ENCODE measurements around the gene GPR158.

Gene GPR158

GRCh38 chr10:25257646-25258045, 82.8 kb downstream of the GPR158 start:
- H3K4me3 ChIP-seq (ENCODE audit: insufficient read depth, low read depth, low read length): no peak overlapping the region
- WGBS, 2 experiments: 94% methylated on average over 4 to 5 of the region's 5 CpGs

GRCh38 chr10:25261110-25261509, 86.3 kb downstream of the GPR158 start:
- no peaks in the 10 kb centered on the region for H3K4me1 ChIP-seq (ENCODE audit: control insufficient read depth, insufficient read depth, low read length)
- WGBS, 2 experiments: 91 to 92% methylated on average over 2 of the region's 2 CpGs
- H3K4me3 ChIP-seq (ENCODE audit: insufficient read depth, low read depth, low read length): no peak overlapping the region
- H3K9me3 ChIP-seq (ENCODE audit: control insufficient read depth, low read length): no peaks in the 10 kb centered on the region
- H3K27ac ChIP-seq (ENCODE audit: insufficient read depth, low read depth, low read length, poor library complexity, severe bottlenecking): no peak overlapping the region
- no peaks in the 10 kb centered on the region for H3K27me3 ChIP-seq (ENCODE audit: control insufficient read depth, insufficient read depth, low read length, poor library complexity, severe bottlenecking)
- no peaks in the 10 kb centered on the region for H3K36me3 ChIP-seq (ENCODE audit: control insufficient read depth, insufficient read depth, low read length)

More at GRCh38 chr10:25257646-25258045, 82.8 kb downstream of the GPR158 start:
- no peaks in the 10 kb centered on the region for H3K4me1 ChIP-seq (ENCODE audit: control insufficient read depth, insufficient read depth, low read length)
- no peaks in the 10 kb centered on the region for H3K36me3 ChIP-seq (ENCODE audit: control insufficient read depth, insufficient read depth, low read length)
- H3K27me3 ChIP-seq (ENCODE audit: control insufficient read depth, insufficient read depth, low read length, poor library complexity, severe bottlenecking): no peaks in the 10 kb centered on the region
- no peaks in the 10 kb centered on the region for H3K9me3 ChIP-seq (ENCODE audit: control insufficient read depth, low read length)
- no peak overlapping the region for H3K27ac ChIP-seq (ENCODE audit: insufficient read depth, low read depth, low read length, poor library complexity, severe bottlenecking)

DNA sequence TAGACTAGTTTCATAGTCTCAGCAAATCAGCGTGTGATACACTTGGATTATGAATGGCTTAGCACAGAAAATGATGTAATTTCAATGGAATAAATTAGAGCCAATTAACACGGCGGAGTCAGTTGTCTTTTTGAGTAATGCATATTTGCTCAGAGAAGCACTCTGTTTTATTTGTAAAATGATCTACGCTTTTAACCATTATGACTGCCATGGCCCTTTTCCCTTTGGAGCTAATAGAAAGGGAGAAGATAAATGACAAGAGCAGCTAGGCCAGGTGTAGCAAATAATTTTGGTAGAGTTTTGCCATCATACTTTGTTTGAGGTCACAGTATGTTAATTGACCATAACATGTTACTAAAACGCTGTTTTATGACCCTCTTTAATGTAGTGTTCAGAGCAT, 86.8 kb downstream of the GPR158 start:
- no peaks in the 10 kb centered on the region for H3K9me3 ChIP-seq (ENCODE audit: control insufficient read depth, low read length)
- no peaks in the 10 kb centered on the region for H3K27me3 ChIP-seq (ENCODE audit: control insufficient read depth, insufficient read depth, low read length, poor library complexity, severe bottlenecking)
- 95 to 96% methylated on average over 4 to 5 of the region's 5 CpGs for WGBS, 2 experiments
- H3K27ac ChIP-seq (ENCODE audit: insufficient read depth, low read depth, low read length, poor library complexity, severe bottlenecking): no peak overlapping the region
- H3K36me3 ChIP-seq (ENCODE audit: control insufficient read depth, insufficient read depth, low read length): no peaks in the 10 kb centered on the region
- no peak overlapping the region for H3K4me3 ChIP-seq (ENCODE audit: insufficient read depth, low read depth, low read length)
- H3K4me1 ChIP-seq (ENCODE audit: control insufficient read depth, insufficient read depth, low read length): no peaks in the 10 kb centered on the region

GRCh38 chr10:25263931-25264330, 89.1 kb downstream of the GPR158 start:
- H3K4me1 ChIP-seq (ENCODE audit: control insufficient read depth, insufficient read depth, low read length): no peaks in the 10 kb centered on the region
- H3K27me3 ChIP-seq (ENCODE audit: control insufficient read depth, insufficient read depth, low read length, poor library complexity, severe bottlenecking): no peaks in the 10 kb centered on the region
- no peak overlapping the region for H3K27ac ChIP-seq (ENCODE audit: insufficient read depth, low read depth, low read length, poor library complexity, severe bottlenecking)
- H3K36me3 ChIP-seq (ENCODE audit: control insufficient read depth, insufficient read depth, low read length): no peaks in the 10 kb centered on the region
- H3K4me3 ChIP-seq (ENCODE audit: insufficient read depth, low read depth, low read length): no peak overlapping the region
- H3K9me3 ChIP-seq (ENCODE audit: control insufficient read depth, low read length): no peaks in the 10 kb centered on the region
- 93 to 96% methylated on average over 1 of the region's 1 CpG for WGBS, 2 experiments

DNA sequence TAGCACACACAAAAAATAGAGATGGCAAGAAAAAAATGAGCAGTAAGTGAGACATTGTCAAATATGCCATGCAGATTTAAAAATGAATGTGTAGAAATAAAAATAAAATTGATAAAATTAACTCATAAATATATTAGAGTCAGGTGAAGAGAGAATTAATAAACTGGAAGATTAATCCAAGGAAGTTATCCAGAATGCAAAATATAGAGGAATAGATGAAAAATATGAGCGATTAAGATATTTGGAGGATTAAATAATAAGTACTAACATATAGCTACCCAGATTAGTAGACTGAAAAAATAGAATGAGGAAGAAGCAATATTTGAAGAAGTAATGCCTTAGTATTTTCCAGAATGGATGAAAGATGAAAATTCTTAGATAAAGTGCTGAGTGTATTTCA, 103.4 kb downstream of the GPR158 start:
- H3K27me3 ChIP-seq (ENCODE audit: control insufficient read depth, insufficient read depth, low read length, poor library complexity, severe bottlenecking): no peaks in the 10 kb centered on the region
- no peaks in the 10 kb centered on the region for H3K36me3 ChIP-seq (ENCODE audit: control insufficient read depth, insufficient read depth, low read length)
- H3K4me1 ChIP-seq (ENCODE audit: control insufficient read depth, insufficient read depth, low read length): no peaks in the 10 kb centered on the region
- no peaks in the 10 kb centered on the region for H3K9me3 ChIP-seq (ENCODE audit: control insufficient read depth, low read length)
- no peak overlapping the region for H3K27ac ChIP-seq (ENCODE audit: insufficient read depth, low read depth, low read length, poor library complexity, severe bottlenecking)
- WGBS, 2 experiments: 86 to 100% methylated on average over 1 of the region's 1 CpG
- no peak overlapping the region for H3K4me3 ChIP-seq (ENCODE audit: insufficient read depth, low read depth, low read length)

DNA sequence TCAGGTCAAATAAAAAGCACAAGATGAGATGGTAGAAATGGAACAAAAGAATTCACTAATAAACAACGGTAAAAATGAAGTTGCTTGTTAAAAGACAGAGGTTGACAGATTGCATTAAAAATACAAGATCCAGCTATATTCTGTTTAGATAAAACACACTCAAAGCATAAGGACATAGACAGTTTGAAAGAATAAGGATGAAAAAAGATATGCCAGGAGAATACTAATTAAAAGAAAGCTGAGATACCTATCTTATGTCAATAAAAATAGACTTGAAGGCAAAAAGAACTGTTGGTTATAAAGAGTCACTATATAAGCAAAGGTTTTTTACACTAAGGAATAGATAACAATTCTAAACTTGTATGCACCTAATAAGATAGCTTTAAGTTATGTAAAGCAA, 105.3 kb downstream of the GPR158 start:
- no peaks in the 10 kb centered on the region for H3K9me3 ChIP-seq (ENCODE audit: control insufficient read depth, low read length)
- no peak overlapping the region for H3K4me3 ChIP-seq (ENCODE audit: insufficient read depth, low read depth, low read length)
- 91% methylated on average over 1 of the region's 1 CpG; no CpG with 5 or more reads in 1 of the 2 experiments for WGBS, 2 experiments
- H3K36me3 ChIP-seq (ENCODE audit: control insufficient read depth, insufficient read depth, low read length): no peaks in the 10 kb centered on the region
- no peak overlapping the region for H3K27ac ChIP-seq (ENCODE audit: insufficient read depth, low read depth, low read length, poor library complexity, severe bottlenecking)
- no peaks in the 10 kb centered on the region for H3K4me1 ChIP-seq (ENCODE audit: control insufficient read depth, insufficient read depth, low read length)
- H3K27me3 ChIP-seq (ENCODE audit: control insufficient read depth, insufficient read depth, low read length, poor library complexity, severe bottlenecking): no peaks in the 10 kb centered on the region

DNA sequence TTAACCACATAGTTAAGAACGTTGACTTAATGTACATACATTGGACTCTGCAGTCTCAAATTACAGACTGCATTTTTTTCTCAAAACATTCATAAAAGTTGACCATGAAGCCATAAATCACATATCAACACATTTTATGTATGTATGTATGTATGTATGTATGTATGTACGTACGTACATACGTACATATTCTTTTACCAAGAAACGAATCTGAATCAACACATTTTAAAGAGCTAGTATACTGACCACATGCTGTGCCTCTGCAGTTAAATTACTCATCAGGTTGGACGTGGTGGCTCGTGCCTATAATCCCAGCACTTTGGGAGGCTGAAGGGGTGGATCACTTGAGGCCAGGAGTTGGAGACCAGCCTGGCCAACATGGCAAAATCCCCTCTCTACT, 105.8 kb downstream of the GPR158 start:
- H3K9me3 ChIP-seq (ENCODE audit: control insufficient read depth, low read length): peaks cover under 1% of the 10 kb centered on the region
- H3K36me3 ChIP-seq (ENCODE audit: control insufficient read depth, insufficient read depth, low read length): no peaks in the 10 kb centered on the region
- H3K4me1 ChIP-seq (ENCODE audit: control insufficient read depth, insufficient read depth, low read length): no peaks in the 10 kb centered on the region
- H3K27me3 ChIP-seq (ENCODE audit: control insufficient read depth, insufficient read depth, low read length, poor library complexity, severe bottlenecking): no peaks in the 10 kb centered on the region
- H3K27ac ChIP-seq (ENCODE audit: insufficient read depth, low read depth, low read length, poor library complexity, severe bottlenecking): no peak overlapping the region
- no peak overlapping the region for H3K4me3 ChIP-seq (ENCODE audit: insufficient read depth, low read depth, low read length)
- WGBS, 2 experiments: 86 to 95% methylated on average over 6 to 7 of the region's 7 CpGs

- Histone ChIP-seq H3K9me3 (ENCODE audit: control insufficient read depth, low read length) (peaks cover 3% of the 10 kb centered on the region), H3K36me3 (ENCODE audit: control insufficient read depth, insufficient read depth, low read length) (no peaks in the 10 kb centered on the region), H3K4me3 (ENCODE audit: insufficient read depth, low read depth, low read length) (no peak overlapping the region), H3K27me3 (ENCODE audit: control insufficient read depth, insufficient read depth, low read length, poor library complexity, severe bottlenecking) (no peaks in the 10 kb centered on the region), H3K4me1 (ENCODE audit: control insufficient read depth, insufficient read depth, low read length) (no peaks in the 10 kb centered on the region), H3K27ac (ENCODE audit: insufficient read depth, low read depth, low read length, poor library complexity, severe bottlenecking) (no peak overlapping the region)
- 91 to 93% methylated on average over 1 of the region's 2 CpGs for WGBS, 2 experiments
Observed at GRCh38 chr10:25285809-25286208, 111.0 kb downstream of the GPR158 start.

DNA sequence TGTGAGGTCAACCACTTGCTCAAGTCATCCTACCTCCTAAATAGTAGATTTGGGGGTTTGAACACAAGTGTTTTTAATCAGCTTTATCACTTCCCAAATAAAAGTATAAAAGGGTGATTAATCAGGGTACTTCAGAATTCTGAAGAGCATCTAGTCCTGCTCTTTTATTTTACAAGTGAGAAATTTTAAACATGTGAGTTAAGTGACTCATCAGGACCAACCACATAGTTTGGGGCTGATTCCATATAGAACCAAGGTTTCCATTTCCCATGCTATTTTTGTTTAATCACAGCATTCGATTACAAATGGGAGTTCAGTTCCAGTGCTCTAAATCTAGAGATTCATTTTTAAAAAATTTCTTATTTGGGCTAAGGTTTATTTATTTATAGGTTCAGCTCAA, 113.4 kb downstream of the GPR158 start:
- 100% methylated on average over 1 of the region's 1 CpG for WGBS, 2 experiments
- Histone ChIP-seq H3K36me3 (ENCODE audit: control insufficient read depth, insufficient read depth, low read length) (no peaks in the 10 kb centered on the region), H3K9me3 (ENCODE audit: control insufficient read depth, low read length) (peaks cover 3% of the 10 kb centered on the region), H3K27ac (ENCODE audit: insufficient read depth, low read depth, low read length, poor library complexity, severe bottlenecking) (no peak overlapping the region), H3K4me1 (ENCODE audit: control insufficient read depth, insufficient read depth, low read length) (no peaks in the 10 kb centered on the region), H3K27me3 (ENCODE audit: control insufficient read depth, insufficient read depth, low read length, poor library complexity, severe bottlenecking) (no peaks in the 10 kb centered on the region), H3K4me3 (ENCODE audit: insufficient read depth, low read depth, low read length) (no peak overlapping the region)

DNA sequence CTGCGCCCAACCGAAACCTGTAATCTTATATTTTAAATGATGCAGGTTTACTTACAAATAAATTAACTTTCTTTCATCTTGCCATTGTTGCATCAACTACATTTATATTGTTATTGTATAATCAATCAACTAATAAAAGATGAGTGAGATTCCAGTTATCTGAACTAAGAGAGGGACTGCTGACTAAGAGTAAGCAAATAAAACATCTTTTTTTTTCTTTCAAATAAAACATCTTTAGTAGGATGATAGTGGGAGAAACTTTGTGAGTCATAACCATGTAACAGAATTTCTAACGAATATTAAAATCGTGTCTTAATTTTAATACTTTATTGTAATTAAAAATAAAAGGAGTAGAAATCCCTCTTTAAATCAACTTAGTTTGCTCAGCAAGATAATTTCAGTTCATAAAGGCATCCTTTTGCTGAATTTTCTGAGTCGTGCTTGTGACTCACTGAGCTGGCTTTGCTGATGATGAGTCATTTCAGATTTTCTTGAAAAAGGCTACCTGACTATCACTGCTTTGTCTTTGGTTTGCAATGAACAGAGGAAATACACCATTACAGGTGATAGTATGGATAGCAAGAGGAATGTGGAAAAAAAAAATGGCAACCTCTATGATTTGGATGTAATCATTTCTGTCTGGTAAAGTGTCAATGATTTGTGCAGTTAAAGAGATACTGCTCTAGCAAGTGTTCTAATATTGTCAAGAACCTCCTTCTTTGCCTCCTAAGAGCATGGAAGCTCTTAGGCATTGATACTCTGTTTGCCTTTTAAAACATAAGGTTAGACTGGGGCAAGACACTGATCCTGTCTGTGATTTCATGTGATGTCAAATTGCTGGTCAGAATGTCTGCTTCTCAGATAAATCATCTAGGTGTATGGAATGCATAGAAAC, 119.5 kb downstream of the GPR158 start:
- Histone ChIP-seq H3K27ac (ENCODE audit: insufficient read depth, low read depth, low read length, poor library complexity, severe bottlenecking) (no peak overlapping the region), H3K4me3 (ENCODE audit: insufficient read depth, low read depth, low read length) (no peak overlapping the region), H3K27me3 (ENCODE audit: control insufficient read depth, insufficient read depth, low read length, poor library complexity, severe bottlenecking) (no peaks in the 10 kb centered on the region), H3K4me1 (ENCODE audit: control insufficient read depth, insufficient read depth, low read length) (no peaks in the 10 kb centered on the region), H3K9me3 (ENCODE audit: control insufficient read depth, low read length) (no peaks in the 10 kb centered on the region), H3K36me3 (ENCODE audit: control insufficient read depth, insufficient read depth, low read length) (no peaks in the 10 kb centered on the region)
- 67 to 93% methylated on average over 1 to 4 of the region's 5 CpGs for WGBS, 2 experiments

All from ectodermal cell (in vitro differentiated cells).